ENCODE data around the gene OLAH.

DNA sequence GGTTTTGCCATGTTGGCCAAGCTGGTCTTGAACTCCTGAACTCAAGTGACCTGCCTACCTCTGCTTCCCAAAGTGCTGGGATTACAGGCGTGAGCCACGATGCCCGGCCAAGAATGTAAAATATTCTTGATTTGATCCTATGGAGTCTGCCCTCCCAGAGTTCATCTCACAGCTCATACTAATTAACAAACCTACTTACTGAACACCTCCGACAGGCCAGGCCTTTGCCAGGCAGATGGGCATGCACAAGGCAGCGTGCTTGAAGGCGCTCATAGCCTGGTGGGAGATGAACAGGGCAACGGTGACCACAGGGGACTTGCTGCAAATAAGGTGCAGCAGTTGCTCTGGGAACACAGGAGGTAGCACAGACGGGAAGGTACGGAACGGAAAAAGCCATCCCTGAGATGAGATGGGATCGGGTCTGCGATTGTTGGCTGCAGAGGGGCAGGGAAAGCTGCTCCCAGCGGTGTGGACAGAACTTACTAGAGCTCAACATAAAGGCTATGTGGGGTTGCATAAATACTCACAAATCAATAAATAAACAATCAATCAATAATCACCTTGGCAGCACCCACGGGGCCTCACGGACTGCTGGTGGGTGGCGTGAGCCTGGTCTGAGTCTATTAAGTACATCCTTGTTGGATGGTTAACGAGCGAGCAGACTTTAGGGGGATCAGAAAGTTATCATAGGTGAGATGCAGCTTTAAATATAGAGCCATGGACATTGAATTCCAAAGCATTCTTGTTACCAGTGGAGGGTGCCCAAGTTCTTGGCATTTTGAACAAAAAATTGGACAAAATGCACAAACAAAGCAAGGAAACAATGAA, 40.1 kb downstream of the OLAH start:
- TF ChIP-seq, protein P1, sequence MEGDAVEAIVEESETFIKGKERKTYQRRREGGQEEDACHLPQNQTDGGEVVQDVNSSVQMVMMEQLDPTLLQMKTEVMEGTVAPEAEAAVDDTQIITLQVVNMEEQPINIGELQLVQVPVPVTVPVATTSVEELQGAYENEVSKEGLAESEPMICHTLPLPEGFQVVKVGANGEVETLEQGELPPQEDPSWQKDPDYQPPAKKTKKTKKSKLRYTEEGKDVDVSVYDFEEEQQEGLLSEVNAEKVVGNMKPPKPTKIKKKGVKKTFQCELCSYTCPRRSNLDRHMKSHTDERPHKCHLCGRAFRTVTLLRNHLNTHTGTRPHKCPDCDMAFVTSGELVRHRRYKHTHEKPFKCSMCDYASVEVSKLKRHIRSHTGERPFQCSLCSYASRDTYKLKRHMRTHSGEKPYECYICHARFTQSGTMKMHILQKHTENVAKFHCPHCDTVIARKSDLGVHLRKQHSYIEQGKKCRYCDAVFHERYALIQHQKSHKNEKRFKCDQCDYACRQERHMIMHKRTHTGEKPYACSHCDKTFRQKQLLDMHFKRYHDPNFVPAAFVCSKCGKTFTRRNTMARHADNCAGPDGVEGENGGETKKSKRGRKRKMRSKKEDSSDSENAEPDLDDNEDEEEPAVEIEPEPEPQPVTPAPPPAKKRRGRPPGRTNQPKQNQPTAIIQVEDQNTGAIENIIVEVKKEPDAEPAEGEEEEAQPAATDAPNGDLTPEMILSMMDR (IDR thresholded peaks at IDR 0.05 in 8 of 11, conservative IDR thresholded peaks at IDR 0.05 in 3 of 11): no peak
- no peak for TF ChIP-seq POLR2A (IDR thresholded peaks at IDR 0.05)
- no peak for TF ChIP-seq POLR2AphosphoS5 (IDR thresholded peaks at IDR 0.05)

Data from spleen (tissue), 7 donors.